Liver (tissue), 9 donors: ENCODE measurements around the gene TMTC1. TPM values are rescaled to one million over a fixed set of nuclear protein-coding genes. Genes with fewer than 3 reads are reported as not detected.

Source experiments
- DNase-seq: peaks from one replicate; pipeline ENCODE4 v3.0.0-alpha.2; 2017; ENCODE audit warnings: low spot score
- H3K27ac ChIP-seq, 2 donors: one replicate each; pipeline ENCODE4 v1.7.0; 2013; ENCODE audit warnings: inconsistent platforms in 2 of 2, low read length in 2 of 2, control low read depth in 1 of 2, low read depth in 1 of 2, mild to moderate bottlenecking in 1 of 2
- H3K27me3 ChIP-seq, 4 donors: one replicate each; pipeline versions ENCODE4 v1.6.1 to v1.7.0; 2013; ENCODE audit warnings: low read length in 3 of 4, inconsistent platforms in 1 of 4, mild to moderate bottlenecking in 1 of 4, moderate library complexity in 1 of 4; ENCODE audit not compliant: control insufficient read depth in 4 of 4, insufficient read depth in 4 of 4
- H3K36me3 ChIP-seq, 4 donors: one replicate each; pipeline versions ENCODE4 v1.6.1 to v1.7.0; 2013; ENCODE audit warnings: low read length in 3 of 4, mild to moderate bottlenecking in 3 of 4, low read depth in 1 of 4, moderate library complexity in 1 of 4; ENCODE audit not compliant: control insufficient read depth in 4 of 4, insufficient read depth in 3 of 4
- H3K4me1 ChIP-seq, 4 donors: one replicate each; pipeline versions ENCODE4 v1.6.1 to v1.7.0; 2013; ENCODE audit warnings: low read length in 3 of 4, mild to moderate bottlenecking in 3 of 4, moderate library complexity in 1 of 4; ENCODE audit not compliant: control insufficient read depth in 4 of 4, insufficient read depth in 4 of 4
- H3K4me3 ChIP-seq, 3 donors: one replicate each; pipeline versions ENCODE4 v1.6.1 to v1.7.0; 2013; ENCODE audit warnings: low read length in 3 of 3, control low read depth in 1 of 3, low read depth in 1 of 3, mild to moderate bottlenecking in 1 of 3
- H3K9ac ChIP-seq, 2 donors: one replicate each; pipeline ENCODE4 v1.7.0; 2013; ENCODE audit warnings: low read length in 2 of 2, mild to moderate bottlenecking in 2 of 2, moderate library complexity in 2 of 2, control low read depth in 1 of 2, low read depth in 1 of 2
- H3K9me3 ChIP-seq, 4 donors: one replicate each; pipeline versions ENCODE4 v1.6.1 to v1.7.0; 2013; ENCODE audit warnings: low read length in 3 of 4; ENCODE audit not compliant: control insufficient read depth in 4 of 4
- EGR1 ChIP-seq, 2 donors: IDR thresholded peaks; 2 replicates each; pipeline ENCODE4 v1.6.1; 2016 to 2018; ENCODE audit warnings: antibody characterized with exemption in 2 of 2, low read depth in 2 of 2
- FOXA2 ChIP-seq: IDR thresholded peaks from 2 replicates; pipeline ENCODE4 v1.6.1; 2016; ENCODE audit warnings: antibody characterized with exemption
- GABPA ChIP-seq, 2 donors: IDR thresholded peaks in 1 of 2; conservative IDR thresholded peaks in 1 of 2; 2 replicates each; pipeline ENCODE4 v1.6.1; 2016; ENCODE audit warnings: antibody characterized with exemption in 2 of 2, mild to moderate bottlenecking in 1 of 2, moderate library complexity in 1 of 2
- HNF4G ChIP-seq: IDR thresholded peaks from 2 replicates; pipeline ENCODE4 v1.6.1; 2016; ENCODE audit warnings: antibody characterized with exemption
- NR2F2 ChIP-seq: IDR thresholded peaks from 2 replicates; pipeline ENCODE4 v1.6.1; 2016; ENCODE audit warnings: antibody characterized with exemption
- RAD21 ChIP-seq, 2 donors: IDR thresholded peaks; 2 replicates each; pipeline ENCODE4 v1.6.1; 2016; ENCODE audit warnings: antibody characterized with exemption in 2 of 2, mild to moderate bottlenecking in 2 of 2
- RXRA ChIP-seq, 2 donors: IDR thresholded peaks; 2 replicates each; pipeline ENCODE4 v1.6.1; 2017 to 2018; ENCODE audit warnings: antibody characterized with exemption in 2 of 2, mild to moderate bottlenecking in 1 of 2
- SP1 ChIP-seq: IDR thresholded peaks from 2 replicates; pipeline ENCODE4 v1.6.1; 2018; ENCODE audit warnings: antibody characterized with exemption, mild to moderate bottlenecking
- YY1 ChIP-seq: IDR thresholded peaks from 2 replicates; pipeline ENCODE4 v1.6.1; 2016; ENCODE audit warnings: antibody characterized with exemption, mild to moderate bottlenecking
- WGBS: extraction: QIAGEN DNeasy Blood & Tissue Kit; methylation state at CpG from one replicate; pipeline ENCODE4 v1.1.7; 2013; 5-methylcytosine and 5-hydroxymethylcytosine counted together
- polyA plus RNA-seq, 2 donors: library from polyadenylated mRNA; stranded (reverse) in 1 of 2; unstranded in 1 of 2; fragments of 200-250 nt in 1 of 2; fragments of >200 nt in 1 of 2; fragmentation: Nextera tagmentation in 1 of 2; extraction: Ambion mirVana in 1 of 2; gene quantifications; one replicate each; pipeline versions ENCODE4 v1.2.1 to v1.2.3, GENCODE V29; 2013 to 2015
- total RNA-seq, 2 donors: library from RNA; depleted of rRNA; stranded (reverse); fragments of >200 nt; gene quantifications; one replicate each; pipeline ENCODE4 v1.2.3, GENCODE V29; 2014
- TF ChIP-seq, protein P1 (sequence below): IDR thresholded peaks from 2 replicates; pipeline ENCODE4 v1.6.1; 2016; ENCODE audit warnings: antibody characterized with exemption
- TF ChIP-seq, protein P2 (sequence below): IDR thresholded peaks from 2 replicates; pipeline ENCODE4 v1.6.1; 2016; ENCODE audit warnings: antibody characterized with exemption
- TF ChIP-seq, protein P3 (sequence below): fragments of 150-350 bp; IDR thresholded peaks from 2 replicates; pipeline ENCODE4 v1.5.1; 2017; ENCODE audit warnings: improper control_type of control experiment, low read depth, low read length; ENCODE audit not compliant: missing input control
- TF ChIP-seq, protein P4 (sequence below): IDR thresholded peaks from 2 replicates; pipeline ENCODE4 v1.6.1; 2016; ENCODE audit warnings: antibody characterized with exemption
- donor health status: healthy.
- donor health status: healthy.
- donor health status: healthy.
- donor health status: healthy.
- donor health status: healthy.

TMTC1 gene
- total and polyA plus RNA-seq, 4 donors = 0.76 to 3.3 (median 2.1) TPM

DNA sequence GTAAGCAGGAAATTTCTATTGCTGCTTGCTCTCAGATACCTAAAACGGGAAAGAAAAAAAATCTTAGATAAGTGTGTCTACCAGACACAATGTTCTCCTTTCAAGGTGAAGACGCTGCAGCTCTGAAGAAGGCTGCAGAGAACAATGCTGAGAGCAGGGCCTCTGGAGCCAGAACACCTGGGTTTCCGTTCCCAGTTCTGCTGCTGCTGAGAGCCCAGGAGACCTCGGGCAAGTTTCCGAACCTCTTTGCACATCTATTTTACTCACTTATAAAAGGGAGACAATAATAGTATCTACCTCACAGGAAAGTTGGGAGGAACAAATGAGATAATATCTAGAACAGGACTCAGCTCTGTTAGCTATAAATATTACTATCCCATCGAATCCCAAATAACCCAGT is 122.9 kb downstream of the TMTC1 start:
- Histone ChIP-seq H3K27ac (no peak overlapping the region), H3K4me1 (peaks cover 0 to 9% (median 0%) of the 10 kb centered on the region in 4 donors), H3K36me3 (no peaks in the 10 kb centered on the region), H3K27me3 (no peaks in the 10 kb centered on the region), H3K9me3 (no peaks in the 10 kb centered on the region), H3K4me3 (no peak overlapping the region), H3K9ac (no peak overlapping the region)
- TF ChIP-seq, protein P1, sequence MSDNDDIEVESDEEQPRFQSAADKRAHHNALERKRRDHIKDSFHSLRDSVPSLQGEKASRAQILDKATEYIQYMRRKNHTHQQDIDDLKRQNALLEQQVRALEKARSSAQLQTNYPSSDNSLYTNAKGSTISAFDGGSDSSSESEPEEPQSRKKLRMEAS = no peak
- TF ChIP-seq, protein P2, sequence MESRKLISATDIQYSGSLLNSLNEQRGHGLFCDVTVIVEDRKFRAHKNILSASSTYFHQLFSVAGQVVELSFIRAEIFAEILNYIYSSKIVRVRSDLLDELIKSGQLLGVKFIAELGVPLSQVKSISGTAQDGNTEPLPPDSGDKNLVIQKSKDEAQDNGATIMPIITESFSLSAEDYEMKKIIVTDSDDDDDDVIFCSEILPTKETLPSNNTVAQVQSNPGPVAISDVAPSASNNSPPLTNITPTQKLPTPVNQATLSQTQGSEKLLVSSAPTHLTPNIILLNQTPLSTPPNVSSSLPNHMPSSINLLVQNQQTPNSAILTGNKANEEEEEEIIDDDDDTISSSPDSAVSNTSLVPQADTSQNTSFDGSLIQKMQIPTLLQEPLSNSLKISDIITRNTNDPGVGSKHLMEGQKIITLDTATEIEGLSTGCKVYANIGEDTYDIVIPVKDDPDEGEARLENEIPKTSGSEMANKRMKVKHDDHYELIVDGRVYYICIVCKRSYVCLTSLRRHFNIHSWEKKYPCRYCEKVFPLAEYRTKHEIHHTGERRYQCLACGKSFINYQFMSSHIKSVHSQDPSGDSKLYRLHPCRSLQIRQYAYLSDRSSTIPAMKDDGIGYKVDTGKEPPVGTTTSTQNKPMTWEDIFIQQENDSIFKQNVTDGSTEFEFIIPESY = no peak
- TF ChIP-seq FOXA2 = no peak
- TF ChIP-seq RXRA (IDR thresholded peaks at IDR 0.05) = no peak
- TF ChIP-seq SP1 = no peak
- TF ChIP-seq NR2F2 = no peak
- TF ChIP-seq RAD21 (IDR thresholded peaks at IDR 0.05) = no peak
- TF ChIP-seq, protein P3, sequence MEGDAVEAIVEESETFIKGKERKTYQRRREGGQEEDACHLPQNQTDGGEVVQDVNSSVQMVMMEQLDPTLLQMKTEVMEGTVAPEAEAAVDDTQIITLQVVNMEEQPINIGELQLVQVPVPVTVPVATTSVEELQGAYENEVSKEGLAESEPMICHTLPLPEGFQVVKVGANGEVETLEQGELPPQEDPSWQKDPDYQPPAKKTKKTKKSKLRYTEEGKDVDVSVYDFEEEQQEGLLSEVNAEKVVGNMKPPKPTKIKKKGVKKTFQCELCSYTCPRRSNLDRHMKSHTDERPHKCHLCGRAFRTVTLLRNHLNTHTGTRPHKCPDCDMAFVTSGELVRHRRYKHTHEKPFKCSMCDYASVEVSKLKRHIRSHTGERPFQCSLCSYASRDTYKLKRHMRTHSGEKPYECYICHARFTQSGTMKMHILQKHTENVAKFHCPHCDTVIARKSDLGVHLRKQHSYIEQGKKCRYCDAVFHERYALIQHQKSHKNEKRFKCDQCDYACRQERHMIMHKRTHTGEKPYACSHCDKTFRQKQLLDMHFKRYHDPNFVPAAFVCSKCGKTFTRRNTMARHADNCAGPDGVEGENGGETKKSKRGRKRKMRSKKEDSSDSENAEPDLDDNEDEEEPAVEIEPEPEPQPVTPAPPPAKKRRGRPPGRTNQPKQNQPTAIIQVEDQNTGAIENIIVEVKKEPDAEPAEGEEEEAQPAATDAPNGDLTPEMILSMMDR = no peak
- 93% methylated on average over 6 of the region's 6 CpGs for WGBS
- DNase-seq = no peak

DNA sequence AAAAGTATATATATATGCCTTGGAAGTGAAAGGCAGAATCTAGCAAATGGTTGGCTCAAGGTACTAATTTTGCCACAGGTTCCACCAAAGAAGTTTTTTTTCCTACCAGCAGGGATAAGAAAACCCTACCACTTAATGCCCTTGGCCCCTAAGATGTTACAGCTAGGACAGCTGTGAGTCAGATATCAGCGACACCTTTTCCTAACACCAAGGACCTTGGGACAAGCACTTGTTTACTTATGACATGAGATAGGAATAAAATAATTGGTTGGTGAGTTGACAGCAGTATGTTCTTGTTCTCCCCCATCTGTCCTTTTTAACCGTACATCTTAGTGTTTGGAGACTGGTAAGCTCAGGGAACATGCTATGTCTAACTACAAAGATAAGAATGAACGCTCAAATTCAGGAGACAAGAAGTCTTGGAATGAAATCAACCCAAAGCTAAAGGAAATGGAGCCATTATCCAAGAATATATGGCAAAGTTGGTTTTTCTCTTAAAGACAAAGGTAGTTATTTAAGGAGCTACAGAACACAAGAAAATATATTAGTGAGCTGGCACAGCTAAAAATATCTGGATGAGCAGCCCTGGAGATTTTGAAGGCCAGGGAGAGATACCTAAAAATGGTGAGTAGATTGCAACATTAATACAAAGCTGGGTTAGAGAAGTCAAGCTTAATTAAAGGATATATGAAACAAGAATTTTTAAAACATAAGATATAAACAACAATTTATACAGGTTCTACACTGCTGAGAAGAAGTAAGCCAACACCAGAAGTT is 126.8 kb downstream of the TMTC1 start:
- no peaks in the 10 kb centered on the region for H3K36me3 ChIP-seq
- H3K4me1 ChIP-seq = no peaks in the 10 kb centered on the region
- no peaks in the 10 kb centered on the region for H3K27me3 ChIP-seq
- no peak for TF ChIP-seq FOXA2
- TF ChIP-seq, protein P1 = no peak
- no peak for TF ChIP-seq GABPA (IDR thresholded peaks at IDR 0.05 in 1 of 2, conservative IDR thresholded peaks at IDR 0.05 in 1 of 2)
- no peak for TF ChIP-seq EGR1 (IDR thresholded peaks at IDR 0.05; ENCODE audit: low read depth in 2 of 2)
- TF ChIP-seq YY1 = no peak
- TF ChIP-seq HNF4G = no peak
- TF ChIP-seq, protein P4, sequence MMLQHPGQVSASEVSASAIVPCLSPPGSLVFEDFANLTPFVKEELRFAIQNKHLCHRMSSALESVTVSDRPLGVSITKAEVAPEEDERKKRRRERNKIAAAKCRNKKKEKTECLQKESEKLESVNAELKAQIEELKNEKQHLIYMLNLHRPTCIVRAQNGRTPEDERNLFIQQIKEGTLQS = no peak
- TF ChIP-seq, protein P3 = no peak
- no peak overlapping the region for H3K9ac ChIP-seq
- no peak overlapping the region for H3K4me3 ChIP-seq
- WGBS = 90% methylated on average over 3 of the region's 3 CpGs
- H3K9me3 ChIP-seq = no peaks in the 10 kb centered on the region
- DNase-seq = no peak
- H3K27ac ChIP-seq = no peak overlapping the region
